Prostate gland (tissue), 2 donors: ENCODE results near the gene SSTR4.

Experiments
- POLR2A ChIP-seq: fragments of 450-650 bp; IDR thresholded peaks from one replicate; pipeline ENCODE4 v1.6.1; 2016; ENCODE audit warnings: antibody characterized with exemption, mild to moderate bottlenecking
- POLR2AphosphoS5 ChIP-seq: sonication (generic); formaldehyde crosslinking; IDR thresholded peaks from one replicate; pipeline ENCODE4 v1.6.1; 2017; ENCODE audit warnings: antibody characterized with exemption
- TF ChIP-seq, protein P1 (sequence below), 4 experiments: fragments of 200-600 bp in 2 of 4; fragments of 450-650 bp in 2 of 4; sonication (generic) in 2 of 4; IDR thresholded peaks; 1 replicate in 3 of 4; 2 replicates in 1 of 4; pipeline ENCODE4 v1.5.1; 2016 to 2019; ENCODE audit warnings: antibody characterized with exemption in 4 of 4, mild to moderate bottlenecking in 2 of 4, moderate library complexity in 2 of 4

- TF ChIP-seq, protein P1, sequence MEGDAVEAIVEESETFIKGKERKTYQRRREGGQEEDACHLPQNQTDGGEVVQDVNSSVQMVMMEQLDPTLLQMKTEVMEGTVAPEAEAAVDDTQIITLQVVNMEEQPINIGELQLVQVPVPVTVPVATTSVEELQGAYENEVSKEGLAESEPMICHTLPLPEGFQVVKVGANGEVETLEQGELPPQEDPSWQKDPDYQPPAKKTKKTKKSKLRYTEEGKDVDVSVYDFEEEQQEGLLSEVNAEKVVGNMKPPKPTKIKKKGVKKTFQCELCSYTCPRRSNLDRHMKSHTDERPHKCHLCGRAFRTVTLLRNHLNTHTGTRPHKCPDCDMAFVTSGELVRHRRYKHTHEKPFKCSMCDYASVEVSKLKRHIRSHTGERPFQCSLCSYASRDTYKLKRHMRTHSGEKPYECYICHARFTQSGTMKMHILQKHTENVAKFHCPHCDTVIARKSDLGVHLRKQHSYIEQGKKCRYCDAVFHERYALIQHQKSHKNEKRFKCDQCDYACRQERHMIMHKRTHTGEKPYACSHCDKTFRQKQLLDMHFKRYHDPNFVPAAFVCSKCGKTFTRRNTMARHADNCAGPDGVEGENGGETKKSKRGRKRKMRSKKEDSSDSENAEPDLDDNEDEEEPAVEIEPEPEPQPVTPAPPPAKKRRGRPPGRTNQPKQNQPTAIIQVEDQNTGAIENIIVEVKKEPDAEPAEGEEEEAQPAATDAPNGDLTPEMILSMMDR (IDR thresholded peaks at IDR 0.05), result no peak
- TF ChIP-seq POLR2A, result no peak
- TF ChIP-seq POLR2AphosphoS5, result no peak
These were observed 13.2 kb upstream of the SSTR4 start for GRCh38 chr20:23021951-23022350.
